B cell (primary cell): ENCODE results near the gene GLUD1.
"Not testable (repeated sequence)": the region's sequence is repeated elsewhere in the genome, so short reads cannot be mapped to it uniquely, and the experiment has no call there.

Experiments
- EZH2 ChIP-seq: IDR thresholded peaks from 2 replicates; pipeline ENCODE4 v1.6.1; 2012; ENCODE audit warnings: borderline replicate concordance, low read depth, mild to moderate bottlenecking, moderate library complexity, low read length; ENCODE audit not compliant: insufficient read depth, poor library complexity, severe bottlenecking
- TF ChIP-seq, protein P1 (sequence below): fragments of 200-600 bp; IDR thresholded peaks from one replicate; pipeline ENCODE4 v1.8.0; 2022; ENCODE audit warnings: antibody characterized with exemption, mild to moderate bottlenecking

GRCh38 chr10:87119029-87119428 is 24.4 kb upstream of the GLUD1 start:
- TF ChIP-seq, protein P1, sequence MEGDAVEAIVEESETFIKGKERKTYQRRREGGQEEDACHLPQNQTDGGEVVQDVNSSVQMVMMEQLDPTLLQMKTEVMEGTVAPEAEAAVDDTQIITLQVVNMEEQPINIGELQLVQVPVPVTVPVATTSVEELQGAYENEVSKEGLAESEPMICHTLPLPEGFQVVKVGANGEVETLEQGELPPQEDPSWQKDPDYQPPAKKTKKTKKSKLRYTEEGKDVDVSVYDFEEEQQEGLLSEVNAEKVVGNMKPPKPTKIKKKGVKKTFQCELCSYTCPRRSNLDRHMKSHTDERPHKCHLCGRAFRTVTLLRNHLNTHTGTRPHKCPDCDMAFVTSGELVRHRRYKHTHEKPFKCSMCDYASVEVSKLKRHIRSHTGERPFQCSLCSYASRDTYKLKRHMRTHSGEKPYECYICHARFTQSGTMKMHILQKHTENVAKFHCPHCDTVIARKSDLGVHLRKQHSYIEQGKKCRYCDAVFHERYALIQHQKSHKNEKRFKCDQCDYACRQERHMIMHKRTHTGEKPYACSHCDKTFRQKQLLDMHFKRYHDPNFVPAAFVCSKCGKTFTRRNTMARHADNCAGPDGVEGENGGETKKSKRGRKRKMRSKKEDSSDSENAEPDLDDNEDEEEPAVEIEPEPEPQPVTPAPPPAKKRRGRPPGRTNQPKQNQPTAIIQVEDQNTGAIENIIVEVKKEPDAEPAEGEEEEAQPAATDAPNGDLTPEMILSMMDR: not testable (repeated sequence)
- not testable (repeated sequence) for TF ChIP-seq EZH2
